Tibial artery (tissue), 4 donors: Measurements from ENCODE around the gene RNF121.
A peak's percentile ranks its signal among the peaks of the same experiment; 100 is the strongest.

Source experiments
- DNase-seq, 2 donors: peaks; one replicate each; pipeline ENCODE4 v3.0.0-alpha.2; 2019
- H3K27ac ChIP-seq, 2 donors: fragments of 200-600 bp; sonication (generic) in 1 of 2; 1 replicate in 1 of 2; 2 replicates in 1 of 2; pipeline ENCODE4 v1.5.1; 2018 to 2019; ENCODE audit warnings: mild to moderate bottlenecking in 1 of 2
- H3K27me3 ChIP-seq, 2 donors: fragments of 200-600 bp; sonication (generic) in 1 of 2; one replicate each; pipeline versions ENCODE4 v1.5.1 to v1.6.0; 2016 to 2019
- H3K36me3 ChIP-seq, 3 donors: fragments of 200-600 bp; sonication (generic) in 2 of 3; one replicate each; pipeline ENCODE4 v1.5.1; 2016 to 2019; ENCODE audit warnings: mild to moderate bottlenecking in 2 of 3
- H3K4me1 ChIP-seq, 4 donors: fragments of 200-600 bp; sonication (generic) in 2 of 4; 1 replicate in 3 of 4; 2 replicates in 1 of 4; pipeline ENCODE4 v1.5.1; 2016 to 2019
- H3K4me3 ChIP-seq, 2 donors: fragments of 200-600 bp; sonication (generic) in 1 of 2; 1 replicate in 1 of 2; 2 replicates in 1 of 2; pipeline ENCODE4 v1.5.1; 2018 to 2019; ENCODE audit warnings: mild to moderate bottlenecking in 2 of 2
- H3K9me3 ChIP-seq, 3 donors: fragments of 200-600 bp; sonication (generic) in 1 of 3; one replicate each; pipeline ENCODE4 v1.5.1; 2016 to 2019
- CTCF ChIP-seq, 2 experiments: fragments of 200-600 bp in 1 of 2; fragments of 450-650 bp in 1 of 2; IDR thresholded peaks; one replicate each; pipeline ENCODE4 v1.5.1; 2017 to 2019; ENCODE audit warnings: antibody characterized with exemption in 2 of 2, mild to moderate bottlenecking in 1 of 2, moderate library complexity in 1 of 2
- intact Hi-C: fragments of 100-400 bp; cut with DNase I; formaldehyde crosslinking; loops from one replicate; pipeline ENCODE4 v1.15.0; 2023; ENCODE audit warnings: low total_unique reads

RNF121 gene

GRCh38 chr11:72042064-72042745 is 113.4 kb downstream of the RNF121 start:
- DNase-seq = no peak
- Histone ChIP-seq H3K27me3 (no peaks in the 10 kb centered on the region), H3K4me3 (peak overlapping the region; percentile 54 to 55), H3K36me3 (peaks cover 0 to 7% (median 0%) of the 10 kb centered on the region in 3 donors), H3K27ac (peak overlapping the region; percentile 86 to 92), H3K4me1 (peaks cover 0 to 50% (median 31%) of the 10 kb centered on the region in 4 donors), H3K9me3 (no peaks in the 10 kb centered on the region)
- intact Hi-C loops = no loop called here
- no peak for TF ChIP-seq CTCF (IDR thresholded peaks at IDR 0.05)

GRCh38 chr11:72045849-72046248 is 117.0 kb downstream of the RNF121 start:
- H3K4me1 ChIP-seq = peaks cover 0 to 22% (median 13%) of the 10 kb centered on the region in 4 donors
- no peaks in the 10 kb centered on the region for H3K27me3 ChIP-seq
- H3K9me3 ChIP-seq = no peaks in the 10 kb centered on the region
- intact Hi-C loops = no loop called here
- H3K4me3 ChIP-seq = no peak overlapping the region
- TF ChIP-seq CTCF (IDR thresholded peaks at IDR 0.05) = no peak
- DNase-seq = no peak
- no peak overlapping the region for H3K27ac ChIP-seq
- peaks cover 0 to 19% (median 6%) of the 10 kb centered on the region in 3 donors for H3K36me3 ChIP-seq
